NCI-H510A (cell line): ENCODE results near the gene CHD6.

Source experiments
- DNase-seq: peaks from one replicate; lab custom pipeline; 2025; lab: John Stamatoyannopoulos, UW

Gene CHD6

DNA sequence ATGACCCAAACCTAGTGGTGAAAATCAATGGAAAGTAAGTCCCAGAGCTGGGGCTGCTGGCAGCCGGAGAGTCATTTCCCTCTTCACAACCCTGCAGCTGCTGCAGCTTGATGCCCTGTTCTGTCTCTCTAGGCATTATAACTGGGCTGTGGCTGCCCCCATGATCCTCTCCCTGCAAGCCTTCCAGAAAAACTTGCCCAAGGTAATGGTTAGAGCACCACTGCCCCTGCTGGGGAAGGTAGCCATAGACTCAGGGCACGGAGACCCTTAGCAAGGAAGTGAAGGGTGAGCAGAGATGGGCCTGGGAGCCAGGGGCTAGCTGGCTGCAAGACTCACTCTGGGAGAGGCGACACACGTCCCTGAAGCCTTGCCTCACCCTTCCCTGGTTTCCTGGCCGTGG, 265.5 kb downstream of the CHD6 start:
- no peak for DNase-seq

DNA sequence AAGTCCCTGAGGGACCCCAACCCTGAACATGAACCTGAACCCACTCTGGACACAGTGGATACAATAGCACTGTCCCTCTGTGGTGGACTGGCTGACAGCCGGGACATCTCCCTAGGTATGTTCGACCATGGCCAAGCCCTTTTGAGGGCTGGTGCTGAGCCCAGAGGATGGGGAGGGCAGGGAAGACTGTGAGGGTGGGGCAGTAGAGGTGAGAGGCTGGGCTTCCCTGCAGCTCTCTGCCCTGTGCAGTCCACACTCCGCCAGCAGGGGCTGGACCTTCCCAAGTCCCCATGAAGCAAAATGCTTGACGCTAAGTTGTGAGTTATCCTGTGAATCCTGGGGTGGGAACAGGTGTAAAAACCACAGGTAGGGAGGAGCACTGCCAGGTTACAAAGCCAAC, 266.1 kb downstream of the CHD6 start:
- no peak for DNase-seq
